ENCODE measurements around the gene BORA.

- TF ChIP-seq POLR2AphosphoS5 (IDR thresholded peaks at IDR 0.05; ENCODE audit: borderline replicate concordance, low read depth, low read length) (no peak), EZH2 (IDR thresholded peaks at IDR 0.05) (no peak)
These were observed 29.6 kb upstream of the BORA start for GRCh38 chr13:72698164-72698563.
